HG03558 (cell line): ENCODE measurements around the gene INTS13.
"Not testable (repeated sequence)": the region's sequence is repeated elsewhere in the genome, so short reads cannot be mapped to it uniquely, and the experiment has no call there.

ENCODE experiments used
- ATAC-seq: cut with Tn5 transposase; IDR thresholded peaks from one replicate; pipeline ENCODE4 v1.9.1; 2021; ENCODE audit warnings: moderate number of reproducible peaks; ENCODE audit not compliant: unreplicated experiment; ENCODE audit errors: extremely low read depth

Gene INTS13

DNA sequence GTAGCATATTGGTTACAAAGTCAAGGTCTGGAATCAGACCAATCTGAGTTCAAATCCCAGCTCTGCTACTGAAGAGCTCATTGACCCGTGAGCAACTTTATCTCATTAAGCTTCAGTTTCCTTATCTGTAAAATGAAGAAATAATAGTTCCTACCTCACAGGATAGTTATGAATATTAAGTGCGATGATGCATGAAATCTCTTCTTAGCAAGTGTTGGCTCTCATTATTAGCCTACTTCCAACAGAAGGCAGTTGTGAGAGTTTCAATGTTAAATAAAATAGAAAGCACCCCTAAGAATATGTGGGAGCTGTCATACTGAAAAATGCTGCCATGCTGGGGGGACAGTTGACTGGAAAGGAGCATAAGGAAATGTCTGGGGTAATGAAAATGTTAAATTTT is 65.8 kb downstream of the INTS13 start:
- ATAC-seq = no peak

GRCh38 chr12:26870491-26871419 is 67.0 kb downstream of the INTS13 start:
- ATAC-seq = no peak

GRCh38 chr12:26869908-26870459 is 67.8 kb downstream of the INTS13 start:
- ATAC-seq = no peak

- no peak for ATAC-seq
These were observed 68.7 kb downstream of the INTS13 start for GRCh38 chr12:26869104-26869494.

DNA sequence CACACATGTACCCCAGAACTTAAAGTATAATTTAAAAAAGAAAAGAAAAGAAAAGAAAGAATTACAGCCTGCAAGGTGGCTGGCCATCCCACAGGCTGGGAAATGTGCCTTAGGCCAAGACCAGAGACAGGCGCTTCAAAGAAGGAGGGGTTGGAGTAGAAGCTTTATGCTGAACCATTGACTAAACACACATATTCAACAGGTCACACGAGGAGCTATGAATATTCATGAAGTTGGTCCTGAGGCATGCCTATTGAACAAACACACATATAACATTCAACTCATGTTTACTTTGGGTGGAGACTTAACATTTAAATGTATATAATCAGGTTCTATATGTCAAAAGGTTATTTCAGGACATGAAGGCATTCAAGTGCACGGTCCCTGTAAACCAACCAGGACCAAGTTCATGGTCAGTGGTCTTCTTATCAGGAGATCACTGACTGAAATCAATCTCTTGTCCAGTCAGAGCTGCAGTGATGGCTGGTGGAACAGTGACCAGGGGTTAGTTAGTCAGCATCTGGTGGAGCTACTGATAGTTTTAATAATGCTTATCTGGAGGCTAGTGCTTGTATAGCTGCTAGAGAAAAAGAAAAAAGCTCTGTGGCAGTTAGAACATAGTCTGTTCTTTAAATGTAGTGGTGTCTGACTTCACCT is 69.2 kb downstream of the INTS13 start:
- no peak for ATAC-seq

GRCh38 chr12:26867080-26867479 is 70.7 kb downstream of the INTS13 start:
- ATAC-seq = peak; percentile 61

- ATAC-seq = no peak
These were observed 74.3 kb downstream of the INTS13 start for GRCh38 chr12:26863515-26863914.

GRCh38 chr12:26862787-26863186 is 75.0 kb downstream of the INTS13 start:
- ATAC-seq = not testable (repeated sequence)

DNA sequence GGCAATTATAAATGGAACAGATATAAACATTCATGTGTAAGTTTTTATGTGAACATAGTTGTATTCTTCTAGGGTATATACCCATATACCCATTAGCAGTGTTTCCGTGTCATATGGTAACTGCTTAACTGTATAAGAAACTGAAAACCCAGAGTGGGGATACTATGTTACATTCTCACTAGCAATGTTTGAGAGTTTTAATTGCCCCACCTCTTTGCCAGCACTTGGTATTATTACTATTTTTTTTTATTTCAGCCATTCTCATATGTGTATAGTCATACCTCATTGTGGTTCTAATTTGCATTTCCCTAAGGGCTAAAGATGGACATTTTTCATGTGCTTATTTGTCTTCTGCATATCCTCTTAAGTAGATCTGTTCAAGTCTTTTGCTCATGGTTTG is 76.1 kb downstream of the INTS13 start:
- ATAC-seq = no peak

- no peak for ATAC-seq
These were observed 80.2 kb downstream of the INTS13 start for GRCh38 chr12:26857465-26858176.

GRCh38 chr12:26855337-26855736 is 82.4 kb downstream of the INTS13 start:
- no peak for ATAC-seq
